HG03095 (cell line): ENCODE data around the gene SPPL2C.

Source experiments
- ATAC-seq: cut with Tn5 transposase; IDR thresholded peaks from one replicate; pipeline ENCODE4 v1.9.1; 2021; ENCODE audit warnings: moderate library complexity; ENCODE audit not compliant: unreplicated experiment

The SPPL2C gene, protein sequence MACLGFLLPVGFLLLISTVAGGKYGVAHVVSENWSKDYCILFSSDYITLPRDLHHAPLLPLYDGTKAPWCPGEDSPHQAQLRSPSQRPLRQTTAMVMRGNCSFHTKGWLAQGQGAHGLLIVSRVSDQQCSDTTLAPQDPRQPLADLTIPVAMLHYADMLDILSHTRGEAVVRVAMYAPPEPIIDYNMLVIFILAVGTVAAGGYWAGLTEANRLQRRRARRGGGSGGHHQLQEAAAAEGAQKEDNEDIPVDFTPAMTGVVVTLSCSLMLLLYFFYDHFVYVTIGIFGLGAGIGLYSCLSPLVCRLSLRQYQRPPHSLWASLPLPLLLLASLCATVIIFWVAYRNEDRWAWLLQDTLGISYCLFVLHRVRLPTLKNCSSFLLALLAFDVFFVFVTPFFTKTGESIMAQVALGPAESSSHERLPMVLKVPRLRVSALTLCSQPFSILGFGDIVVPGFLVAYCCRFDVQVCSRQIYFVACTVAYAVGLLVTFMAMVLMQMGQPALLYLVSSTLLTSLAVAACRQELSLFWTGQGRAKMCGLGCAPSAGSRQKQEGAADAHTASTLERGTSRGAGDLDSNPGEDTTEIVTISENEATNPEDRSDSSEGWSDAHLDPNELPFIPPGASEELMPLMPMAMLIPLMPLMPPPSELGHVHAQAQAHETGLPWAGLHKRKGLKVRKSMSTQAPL

GRCh38 chr17:45844695-45845375, at the start of gene SPPL2C:
TSS of gene SPPL2C (plus strand) at chr17:45844881. CDS start at chr17:45844907, 26 bp downstream.
- no peak for ATAC-seq

DNA sequence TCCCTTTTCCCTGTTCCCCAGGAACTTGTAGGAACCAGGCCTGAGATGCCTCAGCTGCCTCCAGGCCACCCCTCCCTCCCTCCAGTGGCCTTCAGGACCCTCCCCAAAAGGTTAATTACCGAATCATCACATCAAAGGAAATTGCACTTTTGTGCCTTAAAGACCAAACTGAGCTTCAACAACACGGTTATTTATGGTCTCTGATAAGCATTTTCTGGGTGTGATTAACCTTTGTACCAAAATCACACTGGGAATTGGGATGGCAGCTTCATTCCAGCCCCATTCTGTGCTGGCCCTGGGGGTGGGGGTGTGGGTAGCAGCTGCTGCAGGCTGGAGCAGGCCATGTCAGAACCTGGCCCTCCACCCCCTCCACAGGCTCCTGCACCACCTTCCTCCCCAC, 43.9 kb upstream of the SPPL2C start:
- no peak for ATAC-seq

DNA sequence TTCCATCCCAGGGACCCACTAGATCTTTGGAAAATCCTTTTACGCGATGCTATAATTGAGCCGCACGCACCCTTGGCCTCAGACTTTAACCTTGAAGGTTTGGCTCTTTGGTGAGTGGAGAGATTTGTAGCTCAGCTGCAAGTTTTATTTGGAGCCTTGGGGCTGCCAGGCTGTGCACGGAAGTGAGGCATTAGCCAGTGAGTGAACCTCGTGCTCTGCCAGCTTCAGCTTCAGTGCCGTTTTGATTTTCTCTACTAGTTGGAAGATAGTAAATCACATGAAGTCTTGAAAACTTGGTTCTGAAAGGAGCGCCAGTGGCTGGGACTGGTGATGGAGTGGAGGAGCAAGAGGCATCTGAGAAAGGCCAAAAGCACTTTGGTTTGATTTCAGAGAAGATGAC, 43.3 kb upstream of the SPPL2C start:
- ATAC-seq: no peak

DNA sequence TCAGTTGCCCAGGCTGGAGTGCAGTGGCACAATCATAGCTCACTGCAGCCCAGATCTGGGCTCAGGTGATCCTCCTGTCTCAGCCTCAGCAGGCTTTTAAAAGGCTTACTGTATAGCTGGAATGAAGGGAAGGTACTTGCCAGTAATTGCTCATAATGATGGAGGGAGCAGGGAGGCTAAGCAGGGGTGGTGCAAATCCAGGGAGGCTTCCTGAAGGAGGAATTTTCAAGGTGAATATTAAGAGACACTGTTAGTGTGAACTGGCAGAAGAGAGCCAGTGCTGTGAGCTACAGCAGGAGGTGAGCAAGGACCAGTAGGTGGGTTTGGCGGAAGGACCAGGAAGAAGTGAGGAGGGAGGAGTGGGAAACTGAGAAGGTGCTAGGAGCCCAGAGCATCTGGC, 35.8 kb upstream of the SPPL2C start:
- no peak for ATAC-seq

DNA sequence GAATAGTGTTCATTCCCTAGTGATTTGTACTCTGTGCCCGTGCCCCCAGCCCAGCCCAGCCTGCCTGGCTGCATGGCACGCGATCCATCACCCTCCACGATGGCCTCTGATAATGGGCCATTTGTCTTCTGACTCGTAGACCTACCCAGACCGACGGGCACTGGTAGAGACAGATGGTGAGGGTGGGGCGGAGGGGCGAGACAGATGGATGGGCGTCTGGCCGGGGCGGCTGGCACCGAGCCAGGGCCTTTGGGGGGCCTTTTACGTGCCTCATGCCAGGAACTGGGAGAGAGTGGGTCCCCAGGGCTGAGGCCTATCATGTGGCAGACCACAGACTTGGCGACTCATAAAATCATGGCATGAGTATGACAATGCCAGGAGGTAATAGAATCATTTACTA, 35.2 kb upstream of the SPPL2C start:
- ATAC-seq: no peak

- ATAC-seq: no peak
Measured at GRCh38 chr17:45812102-45812501, 32.6 kb upstream of the SPPL2C start.

DNA sequence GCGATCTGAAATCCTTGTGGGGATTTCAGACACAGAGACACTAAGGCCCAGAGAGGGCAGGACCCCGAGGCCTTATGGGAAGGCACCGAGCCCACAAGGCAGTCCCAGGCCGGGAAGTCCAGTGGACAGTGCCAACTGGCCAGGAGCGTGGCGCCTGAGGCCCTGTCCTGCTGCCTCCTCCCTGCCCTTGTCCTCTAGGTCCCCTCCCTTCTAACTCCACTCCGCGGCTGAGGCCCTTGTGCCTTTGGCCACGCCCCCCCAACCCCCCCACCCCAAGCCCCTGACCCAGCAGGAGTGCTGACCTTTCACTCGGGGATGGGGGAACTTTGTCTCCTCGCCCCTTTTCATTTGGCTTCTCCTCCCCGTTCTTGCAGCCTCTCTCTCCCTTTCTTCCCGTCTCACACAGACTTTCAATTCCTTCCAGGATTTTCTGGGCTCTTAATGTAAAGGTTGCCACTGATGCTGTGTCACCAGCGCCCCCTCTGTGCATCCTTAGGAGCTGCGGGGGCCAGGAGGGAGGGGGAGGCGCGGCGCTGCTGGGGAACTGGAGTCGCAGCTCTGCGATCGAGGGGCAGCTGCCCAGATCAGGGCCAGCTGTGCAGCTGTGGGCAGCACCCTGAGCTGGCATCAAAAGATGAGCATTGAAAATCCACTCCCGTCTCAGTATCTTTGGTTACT, 31.5 kb upstream of the SPPL2C start:
- no peak for ATAC-seq

DNA sequence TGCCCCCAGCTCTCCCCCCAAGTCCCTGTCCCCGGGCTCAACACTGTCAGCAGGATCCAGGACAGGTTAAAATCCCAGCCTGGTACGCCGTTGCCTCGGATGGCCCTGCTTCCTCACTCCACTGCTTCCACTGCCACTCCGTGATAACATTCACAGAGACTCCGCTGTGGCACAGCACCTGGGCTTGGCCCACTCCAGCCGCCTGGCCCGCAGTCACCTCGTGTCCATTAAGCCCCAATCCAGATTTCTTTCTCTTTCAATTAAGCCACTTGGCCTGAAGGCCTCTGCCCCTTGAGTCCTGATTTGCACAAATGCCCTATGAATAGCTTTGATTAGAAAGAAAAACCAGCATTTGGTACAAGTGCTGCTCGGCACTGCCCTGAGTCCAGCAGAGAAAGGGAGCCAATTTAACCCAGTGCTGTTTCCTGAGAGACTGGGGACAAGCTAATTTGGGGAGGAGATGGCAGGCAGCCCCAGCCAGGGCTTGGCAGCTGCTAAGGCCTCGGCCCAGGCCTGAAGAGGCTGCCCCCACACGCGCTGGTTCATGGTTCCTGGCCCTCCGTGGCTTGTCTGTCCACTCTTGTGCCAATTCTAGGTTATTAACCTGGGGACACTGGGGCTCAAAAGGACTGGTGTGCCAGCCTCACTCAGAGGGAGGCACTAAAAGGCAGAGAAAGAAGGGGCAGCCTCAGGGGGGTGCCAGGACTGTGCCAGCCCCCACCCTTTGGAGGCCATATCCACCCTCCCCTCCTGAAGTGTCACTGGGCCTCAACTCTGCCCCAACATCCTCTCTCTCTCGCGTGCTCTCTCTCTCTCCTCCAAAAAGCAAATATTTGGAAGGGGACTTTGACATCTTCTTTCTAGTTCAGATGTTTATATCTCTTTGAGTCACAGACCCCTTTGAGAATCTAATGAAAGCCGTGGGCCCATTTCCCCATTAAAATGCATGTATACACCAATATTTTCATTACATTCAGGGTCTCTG, 29.8 kb upstream of the SPPL2C start:
- no peak for ATAC-seq

DNA sequence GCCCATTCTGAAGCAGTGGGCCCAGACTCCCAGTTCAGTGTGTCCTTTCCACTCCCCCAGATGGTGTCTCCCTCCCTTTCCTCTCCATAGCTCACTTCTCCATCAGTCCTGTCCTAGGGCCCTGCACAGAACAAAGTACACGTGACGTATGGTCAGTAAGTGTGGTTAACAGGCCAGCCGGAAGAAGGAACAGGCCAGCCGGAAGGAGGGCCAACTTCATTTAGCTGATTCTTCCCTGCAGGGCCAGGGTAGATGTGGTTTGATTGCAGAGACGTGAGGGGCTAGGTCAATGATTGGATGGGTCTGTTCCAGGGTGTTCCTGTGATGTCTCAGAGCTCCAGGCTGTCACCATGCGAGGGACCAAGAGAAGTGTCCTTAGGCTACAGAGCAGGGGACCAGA, 28.9 kb upstream of the SPPL2C start:
- ATAC-seq: no peak

DNA sequence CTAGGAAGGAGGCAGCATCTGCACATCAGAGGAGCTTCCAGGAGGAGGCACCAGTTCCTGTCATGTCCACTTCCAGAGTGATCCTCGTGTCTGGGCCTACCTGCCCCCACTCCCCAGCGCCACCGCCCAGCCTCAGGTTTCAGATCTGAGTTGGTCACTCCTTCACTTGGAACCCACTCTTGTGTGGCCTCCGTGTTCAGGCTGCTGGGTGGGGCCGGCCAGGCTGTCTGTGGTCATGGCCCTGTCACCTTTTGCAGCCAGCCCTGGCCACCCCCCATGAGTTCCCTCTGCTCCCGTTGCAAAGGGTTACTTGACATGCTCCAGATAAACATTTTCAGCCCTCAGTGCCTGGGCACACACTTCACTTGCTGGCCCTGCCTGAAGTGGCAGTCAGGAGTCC, 26.6 kb upstream of the SPPL2C start:
- no peak for ATAC-seq

DNA sequence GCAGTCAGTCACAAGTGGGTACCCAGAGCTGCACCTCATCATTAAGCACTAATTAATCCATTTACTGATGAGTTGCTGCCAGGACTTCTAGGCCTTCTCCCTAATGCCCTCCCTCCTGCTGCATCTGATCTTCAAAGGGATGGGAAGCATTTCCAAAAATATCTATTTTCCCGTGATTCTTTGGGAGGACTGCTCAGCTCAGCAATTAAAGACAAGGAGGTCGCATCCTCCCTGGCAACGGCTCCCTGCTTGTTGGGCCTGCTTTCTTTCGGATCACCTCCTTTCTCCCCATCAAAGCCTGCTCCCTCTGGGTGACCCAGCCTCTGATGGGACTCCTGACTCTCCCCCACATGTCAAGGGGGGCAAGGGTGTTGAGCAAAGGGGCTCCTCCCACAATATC, 26.0 kb upstream of the SPPL2C start:
- no peak for ATAC-seq

- ATAC-seq: no peak
Measured at GRCh38 chr17:45819632-45820031, 25.0 kb upstream of the SPPL2C start.

GRCh38 chr17:45820052-45820780, 24.5 kb upstream of the SPPL2C start:
- no peak for ATAC-seq

DNA sequence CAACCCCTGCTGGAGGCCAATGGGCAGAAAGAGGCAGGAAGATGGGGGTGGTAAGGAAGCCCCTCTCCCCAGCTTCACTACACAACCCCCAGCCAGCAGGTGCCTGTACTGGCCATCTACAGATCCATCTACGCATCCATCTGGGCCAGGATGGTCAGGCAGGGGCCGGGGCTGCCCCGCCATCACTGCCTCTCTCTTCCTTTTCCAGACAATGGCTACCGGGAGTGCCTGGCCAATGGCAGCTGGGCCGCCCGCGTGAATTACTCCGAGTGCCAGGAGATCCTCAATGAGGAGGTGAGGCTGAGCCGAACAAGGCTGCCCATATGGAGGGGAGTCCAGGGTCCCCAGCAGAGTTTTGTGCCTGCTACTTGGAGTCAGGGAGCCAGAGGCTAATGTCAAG, 23.5 kb upstream of the SPPL2C start:
- no peak for ATAC-seq

DNA sequence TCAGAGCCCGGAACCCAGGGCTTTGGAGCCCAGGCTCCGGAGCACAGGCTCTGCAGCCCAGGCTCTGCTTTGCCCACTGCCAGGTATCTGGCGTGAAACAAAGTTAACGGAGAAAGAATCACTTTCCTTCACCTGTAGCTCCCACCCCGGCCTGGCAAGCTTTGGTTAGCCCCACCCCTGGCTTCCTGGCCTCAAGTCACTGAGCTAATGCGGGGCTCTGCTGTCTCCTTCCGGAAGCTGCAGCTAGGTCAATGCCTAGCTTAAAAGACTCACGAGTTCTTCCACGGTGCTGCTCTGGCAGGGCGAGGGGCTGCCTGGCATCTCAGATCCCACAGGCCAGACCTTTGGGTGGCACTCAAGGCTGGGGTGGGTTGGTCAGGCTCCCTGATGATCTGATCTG, 21.1 kb upstream of the SPPL2C start:
- ATAC-seq: no peak

DNA sequence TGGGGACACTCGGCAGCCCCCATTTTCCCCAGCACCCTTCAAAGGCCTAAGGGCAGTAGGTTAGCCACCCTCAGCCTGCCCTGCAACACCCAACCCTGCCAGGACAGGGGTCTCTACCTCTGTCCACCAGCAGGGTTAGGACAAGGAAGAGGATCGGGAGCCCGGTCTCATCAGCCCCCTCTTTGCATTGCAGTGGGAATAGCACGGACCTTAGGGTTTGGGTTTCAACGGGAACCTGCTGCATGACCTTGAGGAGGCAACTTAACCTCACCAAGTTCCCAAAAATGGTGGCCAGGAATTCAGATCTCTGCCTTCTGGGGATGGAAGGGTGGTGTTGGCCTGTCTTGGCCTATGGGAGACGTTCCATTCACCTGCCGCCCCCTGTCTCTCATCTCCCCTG, 20.2 kb upstream of the SPPL2C start:
- ATAC-seq: no peak

DNA sequence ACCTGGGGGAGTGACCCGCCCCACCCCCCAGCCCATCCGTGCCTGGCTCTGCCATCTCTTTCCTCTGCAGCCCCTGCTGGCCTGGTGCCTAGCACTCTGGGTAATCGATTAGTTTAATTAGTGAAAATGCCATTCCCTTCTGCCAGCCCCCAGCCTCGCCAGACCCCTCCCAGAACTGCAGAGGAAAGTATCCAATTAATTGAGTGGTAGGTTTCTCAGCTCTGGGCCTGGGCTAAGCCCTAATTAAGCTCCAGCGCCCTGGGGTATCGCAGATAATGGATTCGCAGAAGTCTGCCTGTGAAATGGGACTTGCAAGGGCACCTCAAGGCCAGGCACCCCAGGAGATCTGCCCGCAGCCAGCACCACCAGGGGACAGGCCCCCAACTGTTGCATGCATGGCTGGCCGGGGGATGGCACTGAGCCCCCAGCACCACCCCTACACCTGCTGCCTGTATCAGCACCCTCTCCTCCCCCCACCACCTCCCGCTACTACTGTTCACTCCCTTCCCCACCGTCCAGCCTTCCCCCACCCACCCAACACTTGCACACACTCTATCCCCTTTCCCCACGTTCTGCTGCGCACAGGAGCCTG, 19.7 kb upstream of the SPPL2C start:
- ATAC-seq: no peak

- no peak for ATAC-seq
Measured at GRCh38 chr17:45825792-45826191, 18.9 kb upstream of the SPPL2C start.

GRCh38 chr17:45826919-45827588, 17.6 kb upstream of the SPPL2C start:
- no peak for ATAC-seq
